HG02840 (cell line): ENCODE results near the gene ZNF595.
"Not testable (repeated sequence)": the region's sequence is repeated elsewhere in the genome, so short reads cannot be mapped to it uniquely, and the experiment has no call there.

Experiments
- ATAC-seq: cut with Tn5 transposase; IDR thresholded peaks from one replicate; pipeline ENCODE4 v1.9.1; 2021; ENCODE audit warnings: mild to moderate bottlenecking, moderate library complexity, moderate number of reproducible peaks; ENCODE audit not compliant: unreplicated experiment, low FRiP score

Gene ZNF595

GRCh38 chr4:52804-53479, at the start of gene ZNF595:
ZNF595 (plus strand) TSS chr4:53321; CDS start chr4:53489, 168 bp downstream.
- peak; percentile 37 for ATAC-seq

DNA sequence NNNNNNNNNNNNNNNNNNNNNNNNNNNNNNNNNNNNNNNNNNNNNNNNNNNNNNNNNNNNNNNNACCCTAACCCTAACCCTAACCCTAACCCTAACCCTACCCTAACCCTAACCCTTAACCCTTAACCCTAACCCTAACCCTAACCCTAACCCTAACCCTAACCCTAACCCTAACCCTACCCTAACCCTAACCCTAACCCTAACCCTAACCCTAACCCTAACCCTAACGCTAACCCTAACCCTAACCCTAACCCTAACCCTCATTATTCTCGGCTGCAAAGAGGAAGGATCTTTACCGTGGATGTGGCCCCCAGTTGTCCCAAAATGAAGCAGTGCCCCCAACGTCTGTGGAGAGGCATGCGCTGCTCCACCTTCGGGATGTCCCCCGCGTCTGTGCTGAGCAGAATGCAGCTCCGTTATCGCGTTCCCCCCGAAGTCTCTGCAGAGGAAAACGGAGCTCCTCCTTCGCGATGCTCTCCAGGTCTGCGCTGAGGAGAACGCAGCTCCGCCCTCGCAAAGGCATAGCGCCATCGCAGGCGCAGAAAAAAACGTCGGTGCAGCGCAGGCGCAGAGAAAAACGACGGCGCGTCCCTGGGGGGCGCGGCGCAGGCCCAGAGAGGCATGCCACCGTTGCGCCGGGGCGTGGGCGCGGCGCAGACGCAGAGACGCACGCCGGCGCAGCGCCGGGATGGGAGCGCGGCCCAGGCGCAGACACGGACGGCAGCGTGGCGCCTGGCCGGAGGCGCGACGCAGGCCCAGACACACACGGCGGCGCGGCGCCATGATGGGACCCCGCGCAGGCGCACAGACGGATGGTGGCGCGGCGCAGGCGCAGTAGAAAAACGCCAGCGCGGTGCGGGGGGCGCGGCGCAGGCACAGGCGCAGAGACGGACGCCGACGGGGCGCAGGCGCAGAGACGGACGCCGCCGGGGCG, 42.9 kb upstream of the ZNF595 start:
- ATAC-seq, result not testable (repeated sequence)

- not testable (repeated sequence) for ATAC-seq
Measured at GRCh38 chr4:11095-11815, 41.9 kb upstream of the ZNF595 start.

DNA sequence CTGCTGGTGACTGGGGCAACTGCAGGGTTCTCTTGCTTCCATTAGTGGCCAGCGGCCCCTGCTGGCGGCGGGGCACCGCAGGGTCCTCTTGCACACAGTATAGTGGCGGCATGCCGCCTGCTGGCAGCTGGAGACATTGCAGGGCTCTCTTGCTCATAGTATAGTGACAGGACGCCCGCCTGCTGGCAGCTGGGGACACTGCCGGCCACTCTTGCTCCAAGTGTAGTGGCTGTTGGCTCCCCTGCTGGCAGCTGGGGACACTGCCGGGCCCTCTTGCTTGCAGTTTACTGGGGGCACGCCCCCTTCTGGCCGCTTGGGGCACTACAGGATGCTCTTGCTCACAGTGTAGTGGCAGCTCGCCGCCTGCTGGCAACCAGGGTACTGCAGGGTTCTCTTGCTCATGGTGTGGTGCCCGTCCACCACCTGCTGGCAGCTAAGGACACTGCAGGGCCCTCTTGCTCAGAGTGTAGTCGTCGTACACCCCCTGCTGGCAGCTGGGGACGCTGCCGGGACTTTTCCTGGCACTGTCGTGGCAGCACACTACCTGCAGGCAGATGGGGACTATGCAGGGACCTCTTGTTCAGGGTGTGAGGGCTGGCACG, 41.2 kb upstream of the ZNF595 start:
- not testable (repeated sequence) for ATAC-seq

DNA sequence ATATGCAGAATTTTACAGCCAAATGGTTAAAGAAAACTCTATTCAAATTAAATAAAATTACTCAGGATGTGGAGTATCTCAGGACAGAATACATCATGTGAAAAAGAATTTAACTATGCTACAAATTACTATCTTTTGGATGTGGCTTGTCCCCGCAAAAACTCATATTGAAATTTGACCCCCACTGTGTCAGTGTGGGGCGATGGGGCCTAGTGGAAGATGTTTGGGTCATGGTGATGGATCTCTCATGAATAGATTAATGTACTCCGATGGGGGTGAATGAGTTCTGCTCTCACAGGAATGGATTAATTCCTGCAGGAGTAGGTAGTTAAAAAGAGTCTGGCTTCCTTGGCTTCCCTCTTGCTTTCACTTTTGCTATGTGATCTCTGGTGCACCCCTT, 35.0 kb upstream of the ZNF595 start:
- ATAC-seq, result not testable (repeated sequence)

DNA sequence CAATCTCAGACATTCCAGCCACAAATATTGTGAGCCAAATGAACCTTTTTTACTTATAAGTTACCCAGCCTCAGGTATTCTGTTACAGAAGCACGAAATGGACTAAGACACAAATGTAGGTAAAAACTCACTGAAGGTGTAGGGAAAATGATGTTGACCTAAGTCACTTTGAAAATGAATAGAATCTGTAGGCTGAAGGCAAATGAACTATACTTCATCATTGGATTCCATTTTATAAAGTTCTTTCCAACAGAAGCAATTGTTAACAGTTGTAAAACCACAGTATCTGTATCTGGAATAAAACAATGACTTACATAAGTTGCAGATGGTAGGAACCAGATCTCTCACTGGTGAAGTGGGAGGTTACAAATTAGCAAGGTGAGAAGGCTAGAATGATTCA, 34.5 kb upstream of the ZNF595 start:
- ATAC-seq, result not testable (repeated sequence)

DNA sequence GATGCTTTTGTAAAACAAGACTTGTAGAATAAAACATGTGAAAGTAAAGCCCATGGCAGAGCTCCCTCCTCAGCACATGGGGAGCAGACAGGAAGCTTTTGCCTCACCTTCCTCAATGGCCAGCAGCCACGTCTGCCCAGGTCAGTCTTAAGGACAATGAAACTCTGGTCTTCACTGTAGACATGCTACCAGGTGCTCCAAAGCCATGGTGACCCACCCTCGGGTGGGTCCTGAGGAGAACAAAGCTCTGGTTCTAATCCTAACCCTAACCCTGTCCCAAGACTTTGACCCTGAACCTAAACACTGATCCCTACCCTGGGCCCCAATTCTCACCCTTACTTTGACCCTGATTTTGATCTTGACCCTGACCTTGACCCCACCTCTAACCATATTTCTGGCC, 30.2 kb upstream of the ZNF595 start:
- ATAC-seq, result not testable (repeated sequence)

GRCh38 chr4:24359-24758, 28.8 kb upstream of the ZNF595 start:
- not testable (repeated sequence) for ATAC-seq

DNA sequence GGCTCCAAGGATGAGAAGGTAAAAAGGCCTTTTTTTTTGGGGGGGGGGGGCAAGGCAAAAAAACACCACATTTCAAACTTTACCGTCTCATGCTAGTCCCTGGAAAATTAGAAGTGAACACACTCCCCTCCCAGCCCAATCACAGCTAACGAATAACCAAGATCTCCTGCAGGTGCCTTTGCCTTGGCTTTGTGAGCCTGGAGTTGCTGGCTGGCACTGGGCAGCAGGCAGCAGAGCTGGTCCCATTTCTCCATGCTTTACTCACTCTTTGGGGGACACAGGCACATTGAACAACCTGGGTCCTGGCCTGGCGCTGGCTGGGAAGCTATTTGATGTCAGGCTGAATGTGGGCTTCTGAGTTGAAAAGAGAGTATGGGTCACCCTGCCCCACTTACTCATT, 25.6 kb upstream of the ZNF595 start:
- ATAC-seq, result not testable (repeated sequence)

DNA sequence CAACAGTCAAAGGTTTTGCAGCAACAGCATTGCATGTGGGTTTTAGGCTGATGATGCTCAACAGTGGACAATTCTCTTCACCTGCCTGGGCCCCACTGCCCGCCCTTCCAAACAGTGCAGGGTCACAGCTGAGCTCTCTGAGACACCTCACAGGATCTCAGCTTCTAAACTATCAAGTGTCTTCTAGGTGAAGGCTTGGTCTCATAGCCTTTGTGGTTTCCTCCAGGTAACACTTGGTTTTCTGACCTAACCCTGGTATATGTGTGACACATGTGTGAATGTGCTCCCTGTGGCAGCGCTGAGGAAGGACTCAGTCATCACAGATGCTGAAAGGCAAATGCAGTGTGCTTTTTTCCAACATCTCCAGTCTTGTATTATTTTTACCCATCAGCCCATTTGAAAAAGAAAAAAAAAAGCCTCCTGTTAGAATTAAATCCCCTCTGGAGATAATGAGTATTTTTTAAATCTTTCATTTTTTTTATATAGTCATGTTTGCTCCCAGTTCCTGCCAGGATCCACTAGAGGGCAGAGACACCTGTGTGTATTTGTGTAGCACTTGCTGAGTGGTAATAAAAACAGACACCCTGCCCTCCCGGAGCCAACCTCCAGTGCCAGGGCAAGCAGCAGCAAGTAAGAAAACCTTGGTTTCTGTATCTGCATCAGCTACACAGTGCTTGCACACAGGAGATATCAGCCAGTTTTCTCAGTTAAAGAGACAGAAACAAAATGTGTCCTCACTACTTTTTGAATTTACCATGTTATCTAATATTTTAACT, 24.2 kb upstream of the ZNF595 start:
- ATAC-seq, result not testable (repeated sequence)

DNA sequence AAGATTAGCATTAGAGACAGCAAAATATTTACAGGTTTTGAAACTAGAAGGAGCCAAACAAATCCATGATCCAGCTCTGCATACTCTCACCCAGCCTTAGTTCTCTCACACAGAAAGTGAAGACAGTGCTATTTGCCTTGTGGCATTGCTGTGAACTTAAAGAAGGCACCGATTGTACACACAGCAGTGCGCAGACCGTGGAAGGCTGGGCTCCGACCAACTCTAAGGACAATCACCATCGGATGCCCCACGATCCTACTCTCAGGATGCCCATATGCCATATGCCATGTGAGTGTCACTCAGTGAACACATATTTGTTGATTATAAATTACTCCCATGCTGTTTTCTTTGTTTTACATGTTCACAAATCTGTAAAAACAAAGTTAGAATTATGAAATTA, 19.8 kb upstream of the ZNF595 start:
- ATAC-seq, result not testable (repeated sequence)

DNA sequence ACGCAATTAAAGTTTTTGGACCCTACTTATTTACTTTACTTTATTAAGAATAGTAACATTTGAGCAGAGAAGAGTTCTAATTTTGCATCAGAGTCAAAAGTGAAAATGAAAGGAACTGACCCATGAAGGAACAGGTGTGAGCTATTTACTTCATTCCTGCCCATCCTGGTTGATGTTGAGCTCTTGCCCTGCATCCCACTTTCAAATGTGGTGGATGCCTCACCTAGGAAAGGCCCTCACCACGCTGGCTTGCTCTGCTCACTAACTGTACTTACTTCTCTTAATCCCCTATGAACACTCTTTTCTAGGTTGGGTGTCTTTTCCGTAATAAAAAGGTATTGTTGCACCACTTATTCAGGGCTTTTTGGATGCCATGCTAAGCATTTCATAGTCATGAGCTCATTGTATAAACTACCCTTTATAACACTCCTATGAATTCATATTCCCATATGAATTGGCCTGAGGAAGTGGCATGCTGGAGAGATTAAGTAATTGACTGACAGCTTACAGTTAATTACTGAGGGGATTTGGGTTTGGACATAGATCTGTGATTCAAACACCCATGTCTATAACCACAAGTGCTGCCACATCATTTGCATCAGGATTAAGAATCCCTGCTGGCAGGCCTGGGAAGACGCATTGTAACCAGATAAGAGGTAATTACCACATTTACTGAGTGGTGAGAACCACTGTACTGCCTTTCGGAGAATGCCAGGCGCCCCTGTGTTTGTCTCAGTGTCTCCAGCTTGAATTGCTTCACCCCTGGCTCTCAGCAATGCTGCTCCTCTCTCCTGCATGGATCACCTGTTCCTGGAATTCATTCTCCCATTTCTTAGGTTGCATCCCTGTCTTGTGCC, 16.3 kb upstream of the ZNF595 start:
- not testable (repeated sequence) for ATAC-seq

DNA sequence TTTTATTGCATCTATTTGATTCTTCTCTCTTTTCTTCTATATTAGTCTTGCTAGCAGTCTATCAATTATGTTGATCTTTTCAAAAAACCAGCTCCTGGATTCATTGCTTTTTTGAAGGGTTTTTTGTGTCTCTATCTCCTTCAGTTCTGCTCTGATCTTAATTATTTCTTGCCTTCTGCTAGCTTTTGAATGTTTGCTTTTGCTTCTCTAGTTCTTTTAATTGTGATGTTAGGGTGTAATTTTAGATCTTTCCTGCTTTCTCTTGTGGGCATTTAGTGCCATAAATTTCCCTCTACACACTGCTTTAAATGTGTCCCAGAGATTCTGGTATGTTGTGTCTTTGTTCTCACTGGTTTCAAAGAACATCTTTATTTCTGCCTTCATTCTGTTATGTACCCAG, 14.9 kb upstream of the ZNF595 start:
- ATAC-seq, result not testable (repeated sequence)

DNA sequence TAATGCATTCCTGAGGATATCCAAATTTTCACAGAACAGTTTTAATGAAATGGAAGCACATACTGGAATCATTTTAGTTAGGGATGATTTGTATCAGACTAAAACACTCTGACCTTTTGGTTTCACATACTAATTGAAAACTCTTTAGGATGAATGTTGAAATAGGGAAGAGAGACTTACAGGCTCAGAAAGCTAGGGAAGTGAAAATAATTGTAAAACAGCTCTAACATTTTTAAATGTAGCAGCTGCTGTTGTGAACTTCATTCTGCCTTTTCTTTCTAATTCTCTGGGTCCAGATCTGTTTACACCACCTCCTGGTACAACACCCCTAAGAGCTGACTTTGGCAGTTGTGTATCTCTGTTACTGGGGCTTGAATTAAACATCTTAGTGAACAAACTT, 9.7 kb upstream of the ZNF595 start:
- ATAC-seq, result not testable (repeated sequence)

GRCh38 chr4:51253-51652, 1.9 kb upstream of the ZNF595 start:
- peak; percentile 23 for ATAC-seq

DNA sequence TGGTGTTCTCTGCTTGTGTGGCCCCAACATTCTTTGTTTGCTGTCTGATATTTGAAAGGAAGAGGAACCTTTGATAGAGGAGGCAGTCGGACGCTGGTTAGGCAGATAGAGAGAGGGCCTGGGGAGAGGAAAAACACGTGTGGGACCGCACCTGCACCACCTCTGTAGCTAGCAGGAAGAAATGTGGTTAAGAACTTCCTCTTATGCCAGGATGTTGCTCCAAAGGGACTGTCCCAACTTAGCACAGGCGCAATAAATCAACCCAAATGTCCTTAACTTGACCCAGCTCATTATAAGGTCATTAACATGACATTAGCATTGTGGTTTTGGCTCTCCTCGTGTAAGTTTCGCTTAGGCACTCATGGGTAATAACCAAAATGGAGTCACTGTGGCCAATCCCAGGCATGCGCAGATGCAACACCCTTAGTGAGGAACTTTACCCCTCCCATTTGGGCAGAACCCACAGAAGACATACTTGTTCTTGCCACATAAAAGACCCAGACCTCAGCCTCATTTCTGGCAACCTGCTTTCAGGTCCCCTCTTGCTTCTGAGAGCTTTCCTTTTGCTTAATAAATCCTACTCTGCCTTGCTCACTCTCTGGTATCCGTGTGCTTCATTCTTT, 1.4 kb upstream of the ZNF595 start:
- ATAC-seq, result peak; percentile 59

DNA sequence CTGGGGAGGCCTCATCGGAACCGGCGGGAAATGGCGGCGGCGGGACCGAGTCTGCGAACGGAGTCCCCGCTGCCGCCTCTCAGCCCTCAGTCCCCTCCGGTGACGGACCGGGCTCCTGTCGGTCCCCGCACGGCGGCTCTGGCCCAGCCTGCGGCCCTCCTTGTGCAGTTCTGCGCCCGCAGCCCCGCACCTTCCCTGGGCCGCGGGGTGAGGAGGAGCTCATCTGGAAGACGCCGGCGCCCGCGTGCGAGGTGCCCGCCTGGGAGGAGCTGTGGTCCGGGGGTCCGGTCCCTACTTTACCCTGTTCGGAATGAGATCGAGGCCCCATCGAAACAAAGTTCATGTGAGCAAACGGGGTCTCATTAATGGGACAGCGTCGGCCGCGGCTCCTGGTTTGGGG, 400 bp downstream of the ZNF595 start:
- ATAC-seq, result not testable (repeated sequence)

DNA sequence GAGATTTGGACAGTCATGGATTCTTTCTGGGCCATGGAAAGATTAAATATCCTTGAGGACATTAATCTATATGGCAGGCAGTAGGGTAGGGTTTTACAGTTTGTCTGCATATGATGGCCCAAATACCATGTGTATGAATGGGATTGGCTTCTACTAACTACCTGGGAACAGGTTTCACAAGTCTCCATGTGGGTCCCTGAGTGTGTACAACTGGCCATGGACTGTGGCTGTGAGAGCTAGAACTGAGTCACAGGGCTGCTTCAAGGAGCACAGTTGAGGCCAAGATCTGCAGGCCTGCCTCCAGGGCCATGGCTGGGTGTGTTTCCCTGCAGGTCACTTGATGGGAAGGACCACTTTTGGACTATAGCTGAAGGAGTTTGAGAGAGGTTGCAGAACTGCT, 11.6 kb downstream of the ZNF595 start:
- not testable (repeated sequence) for ATAC-seq
